Measurements from ENCODE around the gene FNDC11.
"Not testable (repeated sequence)": the region's sequence is repeated elsewhere in the genome, so short reads cannot be mapped to it uniquely, and the experiment has no call there.

FNDC11 gene

DNA sequence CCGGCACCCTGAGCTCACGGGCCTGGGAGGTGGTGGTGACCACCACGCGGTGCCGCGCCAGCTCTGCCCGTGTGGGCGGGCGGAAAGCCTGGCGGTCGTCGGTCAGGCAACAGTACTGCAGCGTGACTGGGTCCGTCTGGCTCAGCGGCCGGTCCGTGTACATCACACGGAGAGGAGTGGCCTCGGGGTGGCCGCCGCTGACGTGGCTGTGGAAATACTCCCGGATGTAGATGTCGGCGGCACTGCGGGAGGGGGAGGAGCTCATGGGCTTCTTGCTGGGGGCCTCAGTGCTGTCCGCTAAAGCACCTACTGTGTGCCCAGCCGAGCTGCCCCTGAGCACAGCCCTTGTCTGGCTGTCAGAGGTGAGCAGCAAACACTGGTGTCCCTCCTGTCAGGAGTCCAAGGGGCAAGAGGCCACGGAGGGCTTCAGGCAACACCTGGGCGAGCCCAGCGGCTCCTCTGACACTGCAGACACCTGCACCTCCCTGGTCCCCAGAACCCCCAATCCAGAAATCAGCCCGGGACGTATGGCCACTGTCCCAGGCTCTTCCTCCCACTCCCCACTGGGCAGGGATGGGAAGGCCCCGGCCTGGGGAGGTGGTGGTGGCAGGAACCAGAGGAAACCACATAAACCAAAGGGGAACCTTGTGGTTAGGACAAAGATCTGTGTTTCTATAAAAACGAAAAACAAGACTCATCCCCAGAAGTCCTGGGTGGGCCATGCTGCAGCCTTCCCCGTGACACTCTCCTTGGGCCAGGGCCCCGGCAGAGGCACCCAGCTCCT is 13.6 kb downstream of the FNDC11 start:
- peak in 1 of 2 donors; percentile 42 for DNase-seq (ENCODE audit: low read depth in 2 of 2)

DNA sequence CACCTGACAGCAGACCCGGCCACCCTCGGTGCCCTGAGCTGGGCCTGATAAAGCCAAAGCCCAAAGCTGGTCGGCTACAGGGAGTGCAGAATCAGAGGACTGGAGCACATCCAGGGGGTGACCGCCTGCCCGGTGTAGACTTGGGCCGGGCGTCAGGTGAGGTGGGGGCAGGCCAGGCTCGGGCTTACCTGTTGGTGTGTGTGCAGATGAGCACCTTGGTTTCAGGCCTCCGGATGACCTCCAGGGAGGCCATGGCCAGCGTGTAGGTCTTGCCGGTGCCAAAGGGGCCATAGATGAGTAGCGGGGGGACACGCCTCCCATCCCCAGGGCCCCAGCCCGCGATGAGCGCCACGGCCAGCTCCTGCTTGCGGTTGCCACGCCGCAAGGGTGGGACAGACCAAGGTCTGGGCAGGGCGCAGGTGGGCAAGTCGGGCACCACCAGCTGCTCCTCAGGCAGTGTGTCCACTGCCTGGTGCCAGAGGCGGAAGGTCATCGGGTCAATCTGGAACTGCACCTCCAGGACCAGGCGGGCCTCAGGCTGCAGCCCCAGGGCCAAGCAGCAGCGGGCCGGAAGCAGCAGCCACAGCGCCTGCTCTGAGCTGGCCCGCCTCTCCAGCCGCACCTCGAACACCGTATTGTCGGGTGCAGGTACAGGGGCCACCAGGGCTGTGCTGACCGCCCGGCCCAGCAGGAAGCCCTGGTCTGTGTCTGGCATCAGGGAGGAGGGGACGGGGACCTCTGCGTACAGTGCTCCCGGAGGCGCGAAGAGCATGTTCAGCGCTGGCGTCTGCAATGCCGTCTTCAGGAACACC is 14.4 kb downstream of the FNDC11 start:
- no peak for DNase-seq (ENCODE audit: low read depth in 2 of 2)

DNA sequence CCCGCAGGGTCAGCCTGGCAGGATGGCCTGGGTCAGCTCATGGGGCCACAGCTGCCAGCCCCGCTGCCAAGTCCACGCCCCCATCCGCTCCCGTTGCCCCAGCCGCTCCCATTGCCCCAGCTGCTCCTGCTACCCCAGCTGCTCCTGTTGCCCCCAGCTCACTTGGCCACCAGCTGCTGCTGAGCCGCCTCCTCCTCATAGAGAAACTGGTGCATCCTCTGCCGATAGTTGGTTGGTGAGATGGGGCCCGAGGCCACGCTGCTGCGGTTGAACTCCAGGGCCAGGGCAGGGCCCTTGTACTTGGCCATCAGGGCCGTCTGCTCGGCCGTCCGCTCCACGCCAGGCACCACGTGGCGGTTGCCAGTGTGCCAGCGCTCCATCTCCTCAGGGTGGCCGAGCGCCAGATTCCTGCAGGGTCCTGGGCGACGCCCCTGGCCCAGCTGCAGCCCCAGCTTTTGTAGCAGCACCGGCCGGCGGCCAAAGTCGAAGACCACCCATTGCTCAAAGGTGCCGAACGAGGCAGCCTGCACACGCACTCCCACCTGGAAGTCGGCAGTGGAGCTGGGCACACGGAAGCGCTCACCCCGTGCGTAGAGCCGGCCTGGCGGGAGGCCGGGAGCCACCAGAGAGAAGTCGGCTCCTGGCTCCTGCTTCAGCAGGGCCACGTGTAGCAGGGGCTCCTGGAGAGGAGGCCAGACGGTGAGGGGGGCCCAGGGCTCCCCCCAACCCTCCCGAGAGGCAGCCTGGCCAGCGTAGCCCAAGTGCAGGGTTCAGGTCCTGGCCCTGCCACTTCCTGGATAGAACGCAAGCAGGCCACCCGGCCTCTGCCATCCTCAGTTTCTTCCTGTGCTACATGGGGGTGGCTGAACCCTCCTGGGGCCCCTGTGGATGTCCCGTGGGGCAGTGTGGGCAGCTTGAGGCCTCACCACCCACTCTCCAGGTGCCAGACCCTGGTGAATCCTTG is 15.3 kb downstream of the FNDC11 start:
- no peak for DNase-seq (ENCODE audit: low read depth in 2 of 2)

DNA sequence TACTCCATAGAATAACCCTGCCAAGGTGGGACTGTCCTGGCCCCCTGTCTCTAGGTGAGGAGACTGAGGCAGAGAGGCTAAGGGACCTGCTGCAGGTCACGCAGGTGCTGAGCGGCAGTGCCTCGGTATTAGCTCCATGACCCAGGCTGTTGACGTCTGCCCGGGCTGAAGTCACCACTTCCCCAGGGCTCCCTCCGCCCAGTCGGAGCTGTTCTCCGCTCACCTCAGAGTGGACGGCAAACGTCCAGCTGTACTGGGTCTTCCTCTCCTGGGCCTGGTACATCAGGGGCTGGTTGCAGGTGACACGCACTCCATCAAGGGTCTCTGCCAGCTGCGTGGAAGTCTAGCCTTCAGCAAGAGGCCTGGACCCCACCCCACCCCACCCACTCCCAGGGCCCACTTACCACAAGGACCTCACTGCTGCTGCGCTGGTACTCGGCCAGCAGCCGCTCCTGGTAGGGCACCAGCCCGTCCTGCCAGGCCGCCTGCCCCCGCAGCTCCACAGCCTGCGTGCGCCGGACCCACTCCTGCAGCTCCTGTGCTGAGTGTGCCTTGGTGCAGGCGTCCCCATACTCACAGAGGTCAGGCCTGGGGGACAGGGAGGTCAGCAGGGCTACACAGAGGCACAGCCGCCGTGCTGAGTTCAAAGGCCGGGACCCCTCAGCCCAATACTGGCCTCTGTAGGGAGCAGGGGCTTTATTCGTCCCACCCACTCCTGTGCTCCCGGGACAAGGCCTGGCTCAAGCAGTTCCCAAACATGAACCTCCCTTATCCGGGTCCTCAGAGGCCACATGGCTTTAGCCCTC is 16.5 kb downstream of the FNDC11 start:
- DNase-seq (ENCODE audit: low read depth in 2 of 2), result no peak

DNA sequence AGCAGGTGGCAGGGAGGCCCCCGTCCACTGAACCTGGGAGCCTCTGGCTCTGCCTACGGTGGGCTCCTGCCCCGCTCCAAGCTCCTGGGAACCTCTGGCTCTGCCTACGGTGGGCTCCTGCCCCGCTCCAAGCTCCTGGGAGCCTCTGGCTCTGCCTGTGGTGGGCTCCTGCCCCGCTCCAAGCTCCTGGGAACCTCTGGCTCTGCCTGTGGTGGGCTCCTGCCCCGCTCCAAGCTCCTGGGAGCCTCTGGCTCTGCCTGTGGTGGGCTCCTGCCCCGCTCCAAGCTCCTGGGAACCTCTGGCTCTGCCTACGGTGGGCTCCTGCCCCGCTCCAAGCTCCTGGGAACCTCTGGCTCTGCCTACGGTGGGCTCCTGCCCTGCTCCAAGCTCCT is 17.1 kb downstream of the FNDC11 start:
- not testable (repeated sequence) for DNase-seq (ENCODE audit: low read depth in 2 of 2)

DNA sequence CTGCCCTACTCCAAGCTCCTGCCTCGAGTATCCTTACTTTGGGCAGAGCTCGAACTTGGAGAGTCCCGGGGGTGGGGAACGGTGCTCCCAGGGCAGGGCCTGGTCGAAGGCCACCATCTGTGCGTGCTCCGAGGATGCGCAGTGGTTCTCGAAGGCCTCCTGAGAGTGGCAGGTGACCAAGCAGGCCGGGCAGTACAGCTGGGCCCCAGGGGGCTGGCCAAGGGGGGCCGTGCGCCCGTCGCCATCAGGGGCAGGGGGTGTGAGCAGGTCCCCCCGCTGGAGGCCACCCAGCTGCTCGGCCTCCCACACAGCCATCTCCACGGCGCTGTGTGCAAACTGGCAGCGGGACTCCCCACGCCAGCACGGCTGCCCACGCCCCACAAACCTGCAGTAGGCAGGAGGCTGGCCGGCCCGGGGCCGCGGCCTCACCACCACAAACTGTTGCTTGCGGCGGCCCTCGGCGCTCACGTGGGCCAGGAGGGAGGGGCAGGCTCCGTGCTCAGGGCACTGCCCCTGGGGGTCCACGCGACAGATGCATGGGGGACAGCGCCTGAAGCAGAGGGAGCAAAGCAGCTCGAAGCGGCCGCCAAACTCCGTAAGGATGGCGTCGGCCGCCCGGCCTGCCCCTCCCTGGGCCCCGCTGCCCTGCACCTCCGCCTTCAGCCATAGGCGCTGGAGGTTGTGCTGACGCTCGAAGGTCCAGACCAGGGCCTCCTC is 18.3 kb downstream of the FNDC11 start:
- no peak for DNase-seq (ENCODE audit: low read depth in 2 of 2)

DNA sequence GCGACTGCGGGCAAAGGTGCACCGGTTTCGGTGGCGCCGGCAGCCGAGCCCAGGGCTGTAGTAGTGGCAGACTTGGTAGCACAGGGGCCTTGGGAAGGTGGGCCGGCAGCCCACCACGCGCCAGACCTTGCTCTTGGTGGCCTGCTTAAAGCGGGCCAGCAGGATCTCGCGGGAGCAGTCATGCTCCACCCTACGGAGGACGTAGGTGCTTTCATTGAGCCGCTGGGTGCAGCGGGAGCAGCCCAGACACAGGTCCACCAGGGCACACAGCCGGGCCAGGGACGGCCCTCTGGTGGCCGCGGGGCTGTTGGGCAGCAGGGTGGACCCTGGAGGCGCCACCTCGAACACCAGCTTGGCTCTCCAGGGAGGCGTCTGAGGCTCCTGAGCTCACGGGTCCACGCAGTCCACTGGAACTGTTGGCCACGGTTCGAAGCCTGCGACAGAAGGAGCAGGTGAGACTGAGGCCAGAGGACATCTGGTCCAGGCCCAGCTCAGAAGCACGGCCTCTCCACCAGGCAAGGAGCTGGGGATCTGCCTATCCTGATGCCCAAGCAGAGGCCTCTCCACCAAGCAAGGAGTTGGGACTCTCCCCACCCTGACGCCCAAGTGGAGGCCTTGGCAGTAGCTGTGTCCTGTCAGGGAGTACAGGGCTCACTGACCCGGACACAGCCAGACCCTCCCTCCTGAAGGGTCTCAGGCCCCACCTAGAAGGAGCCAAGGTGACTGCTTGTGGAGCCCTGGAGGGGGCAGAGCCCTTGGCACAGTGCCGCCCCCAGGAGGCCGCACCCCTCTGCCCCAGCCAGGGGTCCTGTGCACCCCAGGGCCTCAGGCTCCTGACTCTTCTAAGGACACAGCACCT is 19.1 kb downstream of the FNDC11 start:
- no peak for DNase-seq (ENCODE audit: low read depth in 2 of 2)

DNA sequence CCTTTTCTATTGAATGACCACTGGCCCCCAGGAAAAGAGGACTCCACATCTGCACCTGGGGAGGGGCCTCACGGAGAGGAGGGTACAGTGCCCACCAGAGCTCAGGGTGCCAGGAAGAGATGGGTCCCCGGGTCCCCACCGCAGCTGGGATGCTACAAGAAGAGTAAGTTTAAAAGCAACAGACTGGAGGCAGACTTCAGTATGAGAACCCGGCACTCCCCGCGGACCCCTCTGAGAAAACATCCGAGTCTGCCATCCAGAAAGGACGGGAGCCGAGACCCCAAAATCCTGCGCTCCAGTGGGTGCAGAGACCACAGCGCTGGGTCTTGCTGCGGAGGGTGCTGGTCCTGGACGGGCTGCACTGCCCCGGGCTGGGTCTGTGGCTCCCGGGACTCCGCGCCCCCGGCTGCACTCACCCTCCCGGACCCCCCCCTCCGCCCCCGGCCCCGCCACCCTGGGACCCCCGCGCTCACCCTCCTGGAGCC is 19.7 kb downstream of the FNDC11 start:
- DNase-seq (ENCODE audit: low read depth in 2 of 2), result no peak

DNA sequence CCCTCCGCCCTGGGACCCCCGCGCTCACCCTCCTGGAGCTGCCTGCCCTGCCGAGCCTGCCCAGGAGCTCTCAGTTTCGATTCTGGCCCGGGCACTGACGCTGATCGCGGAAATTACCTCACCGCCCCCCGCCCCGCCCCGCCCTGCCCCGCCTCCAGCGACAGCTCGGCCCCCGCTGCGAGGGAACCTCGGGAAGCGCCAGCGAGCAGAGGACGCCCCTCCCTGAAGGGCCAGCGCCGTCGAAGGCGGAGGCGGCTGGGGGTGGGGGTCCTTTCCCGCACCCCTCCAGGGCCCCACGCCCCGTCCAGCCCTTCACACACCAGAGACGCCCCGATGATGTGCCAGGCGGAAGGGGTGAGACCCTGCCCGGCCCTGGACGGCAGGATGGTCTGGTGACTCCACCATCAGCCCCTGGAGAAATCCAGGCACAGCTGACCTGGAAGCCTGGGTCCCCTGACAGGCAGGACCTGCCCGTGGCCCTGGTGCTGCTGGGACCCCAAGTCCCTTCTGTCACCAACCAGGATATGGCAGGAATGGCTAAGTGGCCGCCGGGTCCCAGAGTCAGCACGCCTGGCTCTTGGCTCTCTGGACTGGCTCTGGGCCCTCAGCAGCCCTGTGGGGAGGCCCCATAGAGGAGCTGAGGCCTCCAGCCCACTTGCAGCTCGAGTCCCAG is 20.3 kb downstream of the FNDC11 start, which contains the start of gene HELZ2:
TSS of gene HELZ2 (minus strand) at position 84 of the 673 bp plus-strand sequence. CDS start 1,854 bp downstream, outside the sequence.
- peak; percentile 31 to 34 for DNase-seq (ENCODE audit: low read depth in 2 of 2)

DNA sequence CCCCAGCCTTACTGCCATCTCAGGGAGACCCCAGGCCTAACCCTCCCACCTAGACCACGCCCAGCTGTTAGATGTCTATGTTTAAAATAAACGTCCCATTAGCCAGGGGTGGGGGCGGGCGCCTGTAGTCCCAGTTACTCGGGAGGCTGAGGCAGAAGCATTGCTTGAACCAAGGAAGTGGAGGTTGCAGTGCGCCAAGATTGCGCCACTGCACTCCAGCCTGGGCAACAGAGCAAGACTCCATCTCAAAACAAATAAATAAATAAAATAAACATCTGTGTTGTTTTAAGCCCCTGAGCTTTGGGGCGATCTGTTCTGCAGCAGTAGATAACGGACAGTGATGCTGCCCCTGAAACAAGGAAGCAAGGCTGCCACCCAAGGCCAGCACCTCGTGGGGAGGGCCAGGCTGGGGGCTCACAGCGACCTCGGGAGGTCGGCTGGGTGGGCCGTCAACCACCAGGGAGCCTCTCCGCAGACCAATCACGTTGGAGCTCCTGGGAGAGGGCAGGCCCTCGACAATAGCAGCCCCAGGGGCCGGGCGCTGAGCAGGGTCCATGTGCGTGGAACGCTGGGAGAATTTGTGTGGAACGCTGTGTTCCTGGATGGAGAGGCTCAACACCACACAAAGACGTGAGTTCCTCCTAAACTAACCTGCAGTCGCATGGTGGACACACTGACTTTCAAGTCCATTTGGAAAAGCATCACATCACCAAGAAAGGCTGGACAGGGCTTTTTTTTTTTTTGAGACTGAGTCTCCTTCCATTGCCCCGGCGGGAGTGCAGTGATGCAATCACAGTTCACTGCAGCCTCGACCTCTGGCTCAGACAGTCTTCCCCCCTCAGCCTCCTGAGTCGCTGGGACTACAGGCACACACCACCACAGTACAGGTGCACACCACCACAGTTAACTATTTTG is 21.1 kb downstream of the FNDC11 start:
- DNase-seq (ENCODE audit: low read depth in 2 of 2), result no peak

DNA sequence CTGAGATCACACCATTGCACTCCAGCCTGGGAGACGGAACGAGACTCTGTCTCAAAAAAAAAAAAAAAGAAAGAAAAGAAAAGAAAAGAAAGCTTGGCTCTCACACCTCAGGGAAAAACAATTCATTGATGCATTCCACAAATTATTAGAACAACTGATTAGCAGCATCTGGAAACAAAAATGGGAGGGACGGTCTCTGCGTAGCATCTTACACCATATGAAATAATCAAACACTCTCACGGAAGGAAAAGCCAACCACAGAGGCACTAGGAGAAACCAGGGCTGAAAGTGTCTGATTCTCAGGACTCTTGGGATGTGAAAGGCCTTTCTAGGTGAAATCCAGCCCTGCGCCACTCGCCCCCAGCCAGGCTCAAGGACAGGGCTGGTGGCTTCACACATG is 22.4 kb downstream of the FNDC11 start:
- DNase-seq (ENCODE audit: low read depth in 2 of 2), result no peak

DNA sequence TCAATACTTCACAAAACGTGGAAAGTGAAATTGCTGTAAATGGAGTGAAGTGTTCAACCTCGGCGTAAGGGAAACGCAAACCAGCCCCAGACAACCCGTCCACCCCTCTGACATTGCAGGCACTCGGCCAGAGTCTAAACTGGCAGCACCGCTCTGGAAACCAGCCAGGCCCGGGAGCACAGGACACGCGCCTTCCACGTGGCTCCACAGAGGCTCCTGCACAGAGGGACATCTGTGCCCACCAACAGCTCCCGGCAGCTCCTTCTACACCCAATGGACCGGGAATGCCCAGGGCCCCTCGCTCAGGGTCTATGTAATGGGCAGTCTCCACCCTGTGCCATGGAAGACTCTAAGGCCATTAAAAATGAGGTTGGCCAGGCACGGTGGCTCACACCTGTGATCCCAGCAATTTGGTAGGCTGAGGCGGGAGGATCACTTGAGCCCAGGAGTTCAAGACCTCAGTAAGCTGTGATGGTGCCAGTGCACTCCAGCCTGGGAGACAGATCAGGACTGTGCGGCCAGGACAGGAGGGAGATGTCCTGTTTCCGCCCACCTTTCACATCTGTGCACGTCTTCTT is 23.4 kb downstream of the FNDC11 start:
- DNase-seq (ENCODE audit: low read depth in 2 of 2), result no peak

DNA sequence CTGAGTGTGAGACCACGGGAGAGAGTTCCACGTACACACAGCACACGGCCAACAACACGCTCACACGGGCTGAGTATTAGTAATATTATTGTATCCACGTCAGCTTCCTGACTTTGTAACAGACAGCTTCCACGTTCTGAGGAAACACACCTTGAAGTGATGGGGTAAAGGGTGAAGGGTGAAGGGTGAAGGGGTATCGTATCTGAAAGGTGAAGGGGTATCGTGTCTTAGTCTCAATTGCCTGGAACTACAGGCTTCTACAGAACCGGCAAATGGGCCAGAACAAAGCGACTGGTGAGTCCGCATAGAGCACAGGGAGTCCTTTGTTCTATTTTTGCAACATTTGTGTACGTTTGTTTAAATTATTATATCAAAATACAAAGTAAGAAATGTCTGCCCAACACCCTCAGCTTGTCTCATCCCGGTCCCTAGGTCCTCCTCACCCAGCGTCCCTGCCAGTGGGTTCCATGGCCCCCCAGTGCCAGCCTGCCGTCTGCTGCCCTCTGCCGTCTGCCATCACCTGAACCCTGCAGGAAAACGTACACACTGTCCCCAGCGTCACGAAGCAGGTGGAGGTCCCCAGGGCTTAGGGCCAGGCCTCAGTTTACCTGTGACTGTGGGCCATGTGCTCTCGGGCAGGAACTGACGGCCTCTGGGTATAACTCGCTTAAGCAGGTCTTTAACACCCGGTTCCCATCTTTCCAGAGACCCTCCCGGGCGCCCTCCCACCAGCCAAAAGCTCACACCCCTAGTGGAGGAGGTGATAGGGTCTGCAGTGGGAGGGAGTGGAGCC is 24.5 kb downstream of the FNDC11 start:
- no peak for DNase-seq (ENCODE audit: low read depth in 2 of 2)

DNA sequence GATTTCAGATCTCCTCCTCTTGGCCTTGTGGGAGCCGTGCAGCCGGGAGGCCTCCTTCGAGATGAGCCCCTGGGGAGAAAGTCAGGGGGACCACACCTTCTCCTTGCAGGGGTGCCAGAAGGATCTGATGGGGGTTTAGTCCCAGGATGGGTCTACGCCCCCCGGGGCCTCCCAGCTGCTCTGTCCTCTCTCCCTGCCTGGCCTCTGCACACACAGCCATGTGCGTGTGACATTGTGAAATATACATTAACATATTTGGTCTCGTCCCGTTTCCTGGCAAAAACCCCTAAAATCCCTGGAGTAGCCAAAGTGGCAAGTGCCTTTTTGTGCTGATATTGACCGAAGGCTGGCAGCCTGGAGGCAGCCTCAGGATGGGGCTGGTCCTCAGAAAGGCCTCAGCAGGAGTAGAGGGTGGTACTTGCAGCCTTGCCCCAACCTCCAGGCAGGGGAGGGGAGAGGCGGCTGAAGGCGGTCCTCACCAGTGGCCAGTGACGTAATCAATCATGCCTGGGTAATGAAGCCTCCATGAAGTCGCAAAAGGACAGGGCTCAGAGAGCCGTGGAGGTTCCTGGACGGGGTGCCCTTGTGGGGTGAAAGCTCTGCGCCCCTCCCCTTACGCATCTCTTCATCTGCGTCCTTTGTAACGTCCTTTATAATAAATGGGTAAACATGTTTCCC is 25.2 kb downstream of the FNDC11 start:
- no peak for DNase-seq (ENCODE audit: low read depth in 2 of 2)

DNA sequence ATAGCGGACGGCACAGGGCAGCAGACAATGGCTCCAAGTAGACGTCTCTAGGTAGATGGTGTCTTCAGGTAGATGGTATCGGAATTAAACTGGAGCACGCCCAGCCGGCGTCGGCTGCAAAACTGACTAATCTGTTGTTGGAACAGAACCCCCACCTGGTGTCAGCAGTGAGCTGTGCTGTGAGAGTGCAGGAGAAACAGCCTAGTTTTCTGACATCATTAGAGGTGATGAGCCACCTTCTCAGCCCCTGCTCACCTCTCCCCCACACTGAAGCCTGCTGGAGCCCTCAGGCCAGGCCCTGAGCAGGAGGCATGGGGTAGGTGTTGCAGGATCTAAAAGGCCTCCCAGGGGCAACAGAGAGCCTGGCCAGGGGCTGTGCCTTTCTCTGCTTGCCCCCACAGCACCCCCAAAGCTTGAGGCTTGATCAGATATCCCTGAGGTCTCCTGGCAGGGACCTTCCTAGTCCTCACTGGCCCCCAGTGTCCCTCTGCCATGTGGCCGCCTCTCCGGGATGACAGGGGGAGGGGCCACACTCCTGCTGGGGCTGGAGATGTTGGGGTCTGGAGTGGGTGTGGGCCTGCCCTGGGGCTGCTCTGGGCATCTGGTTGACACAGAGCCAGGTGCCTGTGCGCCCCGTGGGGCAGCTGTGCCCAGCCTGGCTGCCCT is 27.0 kb downstream of the FNDC11 start:
- peak; percentile 41 to 48 for DNase-seq (ENCODE audit: low read depth in 2 of 2)

All from stimulated activated CD4-positive, alpha-beta T cell treated with anti-CD3 and anti-CD28 coated beads, Interleukin-4, amount 100 ng/mL, for 48 hours (primary cell).